UCSD-AML1 (cell line): ENCODE results near the gene HAO1.

Experiments used
- DNase-seq: peaks from one replicate; lab custom pipeline; 2025; ENCODE audit not compliant: unreplicated experiment; lab: John Stamatoyannopoulos, UW

HAO1 gene

GRCh38 chr20:7930343-7930742 is 9.9 kb downstream of the HAO1 start:
- DNase-seq = no peak

- DNase-seq = no peak
These were observed 13.5 kb downstream of the HAO1 start for GRCh38 chr20:7926767-7927166.

- DNase-seq = no peak
These were observed 13.9 kb downstream of the HAO1 start for GRCh38 chr20:7926323-7926722.

DNA sequence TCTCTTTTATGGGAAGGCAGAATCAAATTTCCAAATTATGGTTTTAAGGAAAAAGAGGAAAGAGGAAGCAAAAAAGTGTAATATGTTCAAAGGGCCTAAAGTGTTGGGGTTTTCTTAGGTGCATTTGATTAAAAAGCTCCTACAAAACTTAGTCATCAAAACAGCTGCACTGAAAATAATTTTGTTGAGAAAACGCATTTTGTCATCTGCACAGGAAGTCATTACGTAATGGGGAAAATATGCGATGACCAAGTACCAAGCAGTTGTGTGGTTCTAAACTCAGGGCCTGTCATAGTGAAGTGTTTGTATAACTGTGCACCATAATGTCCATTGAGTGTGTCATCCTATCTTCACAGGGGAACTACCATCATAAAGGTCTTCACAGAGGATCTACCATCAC is 15.6 kb downstream of the HAO1 start:
- no peak for DNase-seq

GRCh38 chr20:7916648-7917047 is 23.6 kb downstream of the HAO1 start:
- DNase-seq = no peak

- DNase-seq = no peak
These were observed 27.7 kb downstream of the HAO1 start for GRCh38 chr20:7912551-7912950.

- no peak for DNase-seq
These were observed 28.5 kb downstream of the HAO1 start for GRCh38 chr20:7911586-7912330.

GRCh38 chr20:7908905-7909304 is 31.4 kb downstream of the HAO1 start:
- DNase-seq = no peak

- DNase-seq = no peak
These were observed 36.8 kb downstream of the HAO1 start for GRCh38 chr20:7903429-7903828.

GRCh38 chr20:7902879-7903278 is 37.4 kb downstream of the HAO1 start:
- DNase-seq = no peak

DNA sequence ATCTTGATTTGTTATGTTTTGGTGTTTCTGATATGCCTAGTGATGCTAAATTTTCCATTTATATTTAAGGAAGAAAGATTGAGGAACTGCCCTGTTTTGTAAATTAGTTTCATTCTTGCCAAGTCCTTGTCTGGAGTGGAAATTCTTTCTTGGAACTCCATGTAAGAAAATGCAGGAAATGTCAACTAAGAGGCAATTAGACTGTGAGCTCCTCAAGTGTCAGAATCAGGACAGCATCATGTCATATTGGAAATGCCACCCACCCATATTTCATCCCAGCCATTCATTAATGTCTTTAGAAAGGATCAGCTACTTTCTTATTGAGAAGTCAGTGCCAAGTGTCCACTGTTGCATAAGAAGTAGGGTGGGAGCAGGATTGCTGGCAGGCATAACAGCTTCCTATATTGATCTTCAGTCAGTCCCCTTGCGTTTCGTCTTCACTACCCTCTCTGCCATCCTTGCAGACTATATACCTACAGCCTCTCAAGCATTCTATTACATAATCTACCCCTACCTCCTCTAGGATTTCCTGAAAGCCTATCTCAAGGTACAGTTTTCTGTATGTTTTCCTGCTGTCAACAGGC is 42.4 kb downstream of the HAO1 start:
- DNase-seq = no peak

GRCh38 chr20:7893014-7893730 is 47.1 kb downstream of the HAO1 start:
- DNase-seq = no peak

- no peak for DNase-seq
These were observed 48.6 kb downstream of the HAO1 start for GRCh38 chr20:7891705-7892104.

- DNase-seq = no peak
These were observed 50.5 kb downstream of the HAO1 start for GRCh38 chr20:7889736-7890135.

DNA sequence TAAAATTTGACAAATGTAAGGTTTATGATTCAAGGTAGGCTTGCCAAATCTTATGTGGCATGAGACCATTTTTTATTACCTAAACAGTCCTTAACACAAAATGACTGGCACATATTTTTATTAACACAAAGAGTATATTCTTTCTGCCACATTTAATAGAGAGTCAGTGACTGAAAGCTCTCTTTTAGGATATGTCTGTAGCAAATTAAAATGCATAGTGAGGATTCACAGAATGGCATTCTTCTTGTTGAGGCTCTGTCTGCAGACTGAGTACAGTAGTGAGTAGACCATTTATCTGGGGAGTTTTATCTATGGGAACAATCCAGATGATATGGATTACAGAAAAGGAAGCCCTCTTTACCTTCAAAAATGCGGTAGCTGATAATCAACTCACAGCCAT is 56.5 kb downstream of the HAO1 start:
- DNase-seq = no peak

- no peak for DNase-seq
These were observed 56.9 kb downstream of the HAO1 start for GRCh38 chr20:7883309-7883708.

- DNase-seq = no peak
These were observed 58.2 kb downstream of the HAO1 start for GRCh38 chr20:7882076-7882475.

DNA sequence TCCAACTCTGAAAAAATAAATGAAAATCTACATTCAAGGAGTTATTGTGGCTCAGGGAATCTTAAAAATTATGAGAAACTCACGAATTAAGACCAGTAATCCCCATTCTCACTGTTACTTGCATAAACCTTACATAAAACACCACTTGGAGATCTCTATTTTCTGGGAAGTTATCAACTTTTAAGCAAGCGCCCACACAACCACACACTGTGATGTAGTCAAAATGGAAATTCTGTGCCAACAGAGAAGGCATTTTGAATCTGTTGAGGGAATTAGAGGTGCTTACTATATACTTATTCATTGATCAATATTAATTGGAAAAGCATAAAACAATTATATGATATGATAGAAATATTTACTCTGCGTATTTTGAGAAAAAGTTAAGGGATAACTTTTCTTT is 58.7 kb downstream of the HAO1 start:
- DNase-seq = no peak

- no peak for DNase-seq
These were observed 60.4 kb downstream of the HAO1 start for GRCh38 chr20:7879883-7880282.

- no peak for DNase-seq
These were observed 72.2 kb downstream of the HAO1 start for GRCh38 chr20:7868108-7868507.

GRCh38 chr20:7866285-7866684 is 74.0 kb downstream of the HAO1 start:
- no peak for DNase-seq

DNA sequence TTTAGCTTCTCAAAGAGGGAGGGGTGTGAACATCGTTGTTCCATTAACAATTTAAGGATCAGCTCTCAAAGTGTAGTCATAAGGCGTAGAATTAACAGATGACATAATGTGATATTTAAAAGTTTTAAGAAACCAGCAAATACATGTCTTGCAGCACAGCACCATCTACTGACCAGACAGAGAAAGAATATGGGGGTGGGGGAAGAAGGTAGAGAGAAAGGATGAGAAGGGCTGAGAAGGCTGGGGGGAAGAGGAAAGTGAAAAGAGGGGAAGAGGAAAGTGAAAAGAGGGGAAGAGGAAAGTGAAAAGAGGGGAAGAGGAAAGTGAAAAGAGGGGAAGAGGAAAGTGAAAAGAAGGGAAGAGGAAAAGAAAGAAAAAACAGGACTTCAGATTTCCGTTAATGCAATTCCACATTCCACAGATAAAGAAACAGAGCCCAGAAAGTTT is 80.9 kb downstream of the HAO1 start:
- DNase-seq = no peak
